Activated naive CD8-positive, alpha-beta T cell treated with anti-CD3 and anti-CD28 coated beads, Interleukin-2, amount 50 U/mL, for 16 hours (primary cell): ENCODE results near the gene FBXL13.
"Not testable (repeated sequence)": the region's sequence is repeated elsewhere in the genome, so short reads cannot be mapped to it uniquely, and the experiment has no call there.

Experiments
- DNase-seq: peaks from one replicate; pipeline ENCODE4 v3.0.0-alpha.2; 2020; ENCODE audit warnings: low read depth, low spot score

The FBXL13 gene

DNA sequence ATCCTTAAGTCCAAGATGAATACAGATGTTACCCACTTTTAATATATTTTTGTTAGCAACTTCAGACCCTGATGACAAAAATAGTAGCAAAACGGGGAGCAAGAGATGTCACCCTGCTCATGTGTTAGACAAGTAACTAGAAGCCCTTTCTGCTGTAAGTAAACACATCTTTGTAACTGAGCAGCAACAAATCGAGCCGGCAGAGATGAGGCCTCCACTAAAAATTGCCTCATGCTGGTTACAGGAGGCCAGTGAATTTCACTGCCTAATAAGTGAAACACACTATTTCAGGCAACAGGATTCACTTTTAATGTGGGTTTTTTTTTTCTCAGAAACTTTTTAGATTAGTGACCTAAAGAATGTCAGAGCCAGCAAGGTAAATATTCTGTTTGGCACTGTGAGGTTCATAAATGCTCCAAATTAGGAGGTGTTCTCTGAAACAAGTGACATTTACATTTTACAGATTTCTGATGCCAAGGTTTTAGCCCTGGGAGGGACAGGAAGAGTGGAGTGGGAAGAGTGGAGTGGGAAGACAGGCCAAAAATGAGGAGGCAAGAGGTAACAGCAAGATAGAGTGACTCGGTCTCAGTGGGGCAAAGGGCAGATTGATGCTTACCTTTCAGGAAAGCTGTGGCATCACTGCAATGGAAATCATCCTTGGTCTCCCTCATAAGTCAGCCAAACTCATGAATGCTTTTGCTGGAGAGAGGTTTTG, 215.4 kb downstream of the FBXL13 start:
- no peak for DNase-seq

DNA sequence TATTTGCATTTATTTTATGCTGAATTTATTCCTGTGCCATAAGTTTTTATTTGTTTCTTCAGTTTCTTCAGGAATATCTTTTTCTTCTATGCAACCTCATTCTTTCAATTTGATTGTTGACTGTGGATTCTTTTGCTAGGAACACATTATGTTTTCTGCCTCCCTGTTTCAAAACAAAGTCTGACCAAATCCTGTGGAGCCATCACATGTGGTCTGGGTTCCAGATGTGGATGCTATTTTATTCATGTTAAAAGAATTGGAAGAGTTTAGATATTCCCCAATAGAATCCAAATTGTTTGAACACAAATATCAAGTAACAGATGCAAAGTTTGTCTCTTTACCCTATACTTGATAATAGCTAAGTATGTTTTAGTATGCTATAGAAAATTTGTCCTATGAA, 218.6 kb downstream of the FBXL13 start:
- no peak for DNase-seq

DNA sequence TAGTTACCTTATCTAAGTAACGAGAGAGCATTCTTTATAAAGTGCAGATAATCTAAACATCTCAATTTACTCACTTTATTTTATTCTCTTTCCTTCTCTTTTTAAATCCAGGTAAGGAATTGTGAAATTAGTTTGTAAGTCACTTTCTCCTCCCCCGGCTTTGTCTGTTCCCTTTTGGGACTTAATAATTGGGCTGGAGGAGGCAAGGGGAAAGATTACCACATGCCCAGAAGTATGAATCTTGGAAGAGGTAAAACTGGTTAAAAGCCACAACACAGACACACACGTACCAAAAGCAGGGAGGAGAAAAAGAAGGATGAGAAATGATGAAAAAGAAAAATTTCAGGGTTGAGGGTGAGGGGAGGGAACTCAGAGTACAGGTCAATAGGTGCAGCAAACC, 225.1 kb downstream of the FBXL13 start:
- DNase-seq: no peak

DNA sequence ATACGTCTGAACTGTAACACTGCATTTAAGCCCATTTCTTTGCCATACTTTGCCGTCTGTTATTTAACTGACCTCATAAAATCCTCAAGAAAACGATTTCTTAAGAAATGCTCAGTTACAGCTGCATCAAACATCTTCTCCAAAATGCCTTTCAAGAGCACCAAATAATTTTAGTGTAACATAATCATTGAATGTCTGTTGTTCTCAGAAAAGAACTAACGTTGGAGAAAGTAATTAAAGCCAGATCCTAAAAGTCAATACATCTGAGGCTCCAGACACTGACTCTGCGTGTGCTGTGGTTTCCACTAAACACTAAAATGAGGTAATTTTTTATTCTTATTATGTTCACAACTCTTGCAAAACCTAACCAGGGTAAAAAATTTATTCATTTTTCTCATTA, 225.5 kb downstream of the FBXL13 start:
- DNase-seq: no peak

DNA sequence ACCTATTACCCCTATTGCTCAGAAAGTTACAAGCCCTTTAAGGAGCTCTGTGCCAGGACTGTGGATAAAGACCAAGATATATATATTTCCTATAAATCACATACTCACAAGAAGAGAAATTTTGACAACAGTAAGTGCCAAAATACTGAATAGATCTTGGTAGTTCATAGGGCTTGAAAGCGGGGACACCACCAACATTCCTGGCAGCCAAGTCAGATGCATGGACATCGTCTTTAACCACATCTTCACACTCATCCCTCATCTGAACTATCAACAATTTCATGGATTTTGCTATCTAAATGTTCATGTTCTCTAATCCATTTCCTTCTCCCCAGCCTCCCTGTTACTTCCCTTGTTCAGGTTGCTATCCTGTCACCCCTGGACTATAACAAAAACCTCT, 229.2 kb downstream of the FBXL13 start:
- no peak for DNase-seq

DNA sequence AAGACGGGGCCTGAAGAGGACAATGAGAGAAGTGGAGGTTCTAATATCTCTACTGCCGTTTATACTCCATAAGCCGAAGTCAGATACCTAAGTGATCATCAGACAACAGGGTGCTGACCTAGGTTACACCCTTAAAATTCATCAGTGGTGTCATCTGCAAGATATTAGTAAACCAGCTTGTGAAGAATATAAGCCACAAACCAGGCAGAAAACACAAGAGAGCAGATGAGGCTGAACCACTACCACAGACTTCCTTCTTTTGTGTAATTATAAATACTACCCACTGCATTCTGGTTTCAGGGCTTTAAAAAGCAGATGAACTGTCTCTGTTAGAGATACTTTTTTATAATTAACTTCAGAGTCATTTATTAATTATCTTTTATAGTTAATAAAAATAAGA, 230.7 kb downstream of the FBXL13 start:
- no peak for DNase-seq

DNA sequence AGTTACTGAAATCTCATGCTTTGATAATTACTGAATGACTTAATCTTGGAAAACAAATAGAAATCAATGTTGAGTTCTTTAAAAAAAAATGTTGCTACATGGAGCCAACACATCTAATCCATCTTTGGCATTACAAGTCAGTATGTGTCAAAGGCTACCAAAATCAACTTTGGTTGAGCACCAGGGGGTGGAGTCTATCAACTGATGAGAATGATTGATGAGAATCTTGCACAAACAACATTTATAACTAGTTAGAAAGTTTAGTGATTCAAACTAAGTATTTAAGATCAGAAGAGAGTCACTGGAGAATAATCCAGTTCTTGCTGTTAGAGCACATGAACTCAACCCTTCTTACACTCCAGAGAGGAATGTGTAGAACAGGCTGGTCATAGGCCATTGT, 232.3 kb downstream of the FBXL13 start:
- DNase-seq: no peak

DNA sequence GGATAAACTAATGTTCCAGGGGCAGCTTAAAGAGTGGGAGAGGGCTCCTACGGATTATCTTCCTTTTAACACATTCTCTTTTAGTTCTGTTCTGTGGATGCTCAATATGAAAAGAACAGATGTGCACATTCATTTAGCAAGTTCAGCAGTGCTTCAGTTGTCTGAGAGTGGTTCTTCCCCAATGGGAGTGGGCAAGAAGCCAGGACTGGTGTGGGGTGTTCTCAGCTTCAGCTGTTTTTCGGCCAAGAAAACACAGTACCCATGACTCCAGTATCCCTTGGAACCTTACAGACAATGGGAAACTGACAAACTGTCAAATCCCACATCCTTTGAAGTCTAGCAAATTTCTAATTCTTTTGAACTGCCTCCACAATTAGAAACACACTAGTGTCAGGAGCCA, 233.3 kb downstream of the FBXL13 start:
- no peak for DNase-seq

DNA sequence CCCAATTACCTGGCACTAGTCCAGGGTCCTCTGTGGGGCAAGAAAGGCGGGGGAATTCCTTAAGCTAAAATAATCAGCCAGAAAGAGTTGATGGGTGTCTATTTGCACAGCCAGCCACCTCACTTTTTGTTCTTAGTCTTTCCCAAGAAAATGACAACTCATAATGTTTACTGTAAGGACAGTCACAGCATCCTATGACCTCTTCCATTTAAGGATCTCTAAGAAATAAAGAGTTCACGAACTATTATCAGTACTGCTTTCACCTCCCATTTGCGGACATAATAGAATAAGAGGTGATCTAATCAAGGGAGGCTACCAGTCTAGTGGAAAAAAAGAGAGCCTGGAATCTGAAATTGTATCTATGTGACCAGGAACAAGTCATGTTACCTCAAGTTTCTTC, 234.2 kb downstream of the FBXL13 start:
- DNase-seq: no peak

DNA sequence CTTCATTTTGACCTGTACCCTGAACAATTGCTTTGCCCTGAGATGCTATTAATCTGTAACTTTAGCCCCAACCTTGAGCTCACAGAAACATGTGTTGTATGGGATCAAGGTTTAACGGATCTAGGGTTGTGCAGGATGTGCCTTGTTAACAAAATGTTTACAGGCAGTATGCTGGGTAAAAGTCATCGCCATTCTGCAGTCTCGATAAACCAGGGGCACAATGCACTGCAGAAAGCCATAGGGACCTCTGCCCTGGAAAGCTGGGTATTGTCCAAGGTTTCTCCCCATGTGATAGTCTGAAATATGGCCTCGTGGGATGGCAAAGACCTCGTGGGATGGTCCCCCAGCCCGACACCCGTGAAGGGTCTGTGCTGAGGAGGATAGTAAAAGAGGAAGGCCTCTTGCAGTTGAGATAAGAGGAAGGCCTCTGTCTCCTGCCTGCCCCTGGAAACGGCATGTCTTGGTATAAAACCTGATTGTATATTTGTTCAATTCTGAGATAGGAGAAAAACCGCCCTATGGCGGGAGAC, 236.0 kb downstream of the FBXL13 start:
- not testable (repeated sequence) for DNase-seq

DNA sequence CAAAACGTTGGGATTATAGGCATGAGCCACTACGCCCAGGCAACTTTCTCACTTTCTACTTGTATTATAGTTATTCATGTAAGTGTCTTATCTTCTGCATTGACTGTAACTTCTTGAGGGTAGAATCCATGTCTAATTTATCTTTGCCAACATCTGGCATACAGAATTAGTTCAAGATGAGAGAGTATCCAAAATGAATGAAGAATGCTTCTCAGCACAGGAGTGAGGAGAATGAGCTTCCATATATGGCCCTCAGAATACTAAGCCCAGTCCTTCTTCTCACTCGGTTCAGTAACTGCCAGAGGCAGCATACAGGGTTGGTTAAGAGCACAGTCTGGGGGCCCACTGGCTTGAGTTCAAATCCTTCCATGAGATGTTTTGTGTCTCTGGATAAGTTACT, 236.8 kb downstream of the FBXL13 start:
- DNase-seq: no peak

DNA sequence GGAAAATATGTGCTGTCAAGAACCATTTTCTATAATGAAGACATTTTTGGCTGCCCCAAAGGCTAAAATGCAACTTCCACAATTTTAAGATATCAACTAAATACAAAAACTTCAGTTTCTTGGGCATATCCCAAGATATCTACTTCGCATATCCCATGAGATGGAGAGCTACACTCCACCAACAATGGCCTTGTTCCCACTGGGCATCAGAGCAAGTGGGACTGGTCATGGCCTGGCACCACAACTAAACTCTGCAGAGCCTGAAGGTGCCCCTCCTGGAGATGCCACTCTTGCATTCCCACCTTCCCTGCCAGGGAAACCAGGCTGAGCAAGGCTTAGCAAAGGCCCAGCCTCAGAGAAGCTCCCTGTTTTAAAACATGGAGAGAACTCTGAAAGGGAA, 237.6 kb downstream of the FBXL13 start:
- DNase-seq: no peak

DNA sequence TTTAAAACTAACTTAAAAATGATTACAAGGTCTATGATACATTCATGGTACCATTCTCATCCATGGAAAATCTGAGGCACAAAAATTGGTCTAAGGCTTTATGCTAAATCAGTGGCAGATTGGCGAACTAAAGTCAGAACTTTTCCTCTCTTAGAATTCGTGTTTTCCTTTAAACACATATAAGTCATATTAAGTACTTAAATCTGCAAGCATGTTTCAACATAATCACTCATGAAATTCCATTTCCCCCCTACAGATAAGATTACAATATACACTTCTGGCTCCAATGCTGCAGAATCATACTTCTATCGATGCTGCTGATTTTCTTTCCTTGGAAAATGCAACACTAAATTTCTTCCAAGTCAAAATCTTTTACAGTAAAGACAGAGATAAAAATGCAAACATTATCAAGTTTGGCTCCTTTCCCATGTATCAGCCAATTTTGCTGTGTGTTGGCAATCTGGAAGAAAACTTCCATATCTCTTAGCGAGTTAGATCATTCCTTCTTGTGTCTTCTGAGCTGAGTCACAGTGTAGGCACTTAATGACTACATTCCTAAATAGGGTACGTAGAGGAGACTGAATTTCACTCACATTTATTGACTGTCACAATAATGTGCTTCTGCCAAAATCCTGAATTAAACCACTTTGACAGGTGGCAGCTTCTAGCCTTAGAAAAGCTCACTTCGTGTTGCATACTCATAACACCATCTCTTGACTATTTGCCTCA, 238.2 kb downstream of the FBXL13 start:
- DNase-seq: no peak

DNA sequence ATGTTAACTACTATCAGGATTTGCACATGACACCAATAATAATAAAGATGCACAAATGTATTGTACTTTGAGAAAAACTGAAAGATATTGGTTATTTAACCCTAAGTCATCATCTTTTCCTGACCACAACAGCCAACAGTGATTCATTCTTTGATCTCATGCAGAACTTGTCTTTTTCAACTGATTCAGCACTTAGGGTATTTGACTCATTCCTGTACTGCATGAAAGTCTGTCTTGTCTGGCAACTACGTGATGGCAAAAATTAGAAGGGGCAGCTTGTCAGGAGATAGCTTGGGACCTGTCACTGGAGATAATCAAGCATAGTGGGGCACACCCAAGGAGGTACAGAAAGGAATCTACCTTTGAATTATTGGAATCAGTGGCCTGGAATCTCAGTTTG, 239.6 kb downstream of the FBXL13 start:
- no peak for DNase-seq

DNA sequence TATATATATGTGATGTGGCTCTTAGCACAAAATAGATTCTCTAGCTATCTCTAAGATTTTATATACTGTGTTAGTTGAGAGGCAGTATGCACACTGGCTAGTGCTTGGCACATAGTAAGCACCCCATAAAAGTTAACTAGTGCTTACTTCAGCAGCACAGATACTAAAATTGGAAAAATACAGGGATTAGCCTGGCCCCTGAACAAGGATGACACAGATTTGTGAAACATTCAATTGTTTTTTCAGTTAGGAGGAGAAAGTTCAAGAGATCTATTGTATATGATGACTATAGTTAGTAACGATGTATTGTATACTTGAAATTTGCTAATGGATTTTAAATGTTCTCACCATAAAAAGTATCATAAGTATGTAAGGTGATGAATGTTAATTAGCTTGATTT, 240.1 kb downstream of the FBXL13 start:
- DNase-seq: no peak

DNA sequence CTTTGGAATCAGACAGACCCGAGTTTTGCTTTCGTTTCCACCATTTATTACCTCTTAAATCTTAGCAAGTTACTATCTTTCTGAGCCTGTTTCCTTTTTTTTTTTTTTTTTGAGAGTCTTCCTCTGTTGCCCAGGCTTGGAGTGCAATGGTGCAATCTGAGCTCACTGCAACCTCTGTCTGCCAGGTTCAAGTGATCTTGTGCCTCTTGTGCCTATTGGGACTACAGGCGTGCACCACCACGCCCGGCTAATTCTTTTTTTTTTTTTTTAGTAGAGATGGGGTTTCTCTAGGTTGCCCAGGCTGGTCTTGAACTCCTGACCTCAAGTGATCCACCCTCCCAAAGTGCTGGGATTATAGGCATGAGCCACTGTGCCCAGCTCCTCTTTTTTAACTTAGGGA, 241.3 kb downstream of the FBXL13 start:
- DNase-seq: no peak

DNA sequence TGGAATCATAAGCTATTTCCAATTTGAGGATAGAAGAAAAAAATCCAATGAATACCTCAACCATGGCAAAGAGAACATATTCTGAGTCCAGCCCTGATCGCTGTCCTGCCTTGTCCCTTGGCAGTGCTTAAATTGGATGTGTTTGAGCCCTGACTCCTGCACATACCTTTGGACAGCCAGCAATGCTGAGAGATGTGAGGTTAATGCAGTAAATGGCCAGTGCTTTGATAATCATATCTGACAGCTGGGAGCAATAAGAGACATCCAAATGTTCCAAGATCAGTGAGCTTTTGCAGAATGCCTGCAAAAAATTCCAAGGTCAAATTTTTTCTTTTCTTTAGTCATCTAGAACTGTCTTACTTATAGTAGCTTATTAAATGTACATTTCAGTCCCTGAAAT, 241.9 kb downstream of the FBXL13 start:
- no peak for DNase-seq

DNA sequence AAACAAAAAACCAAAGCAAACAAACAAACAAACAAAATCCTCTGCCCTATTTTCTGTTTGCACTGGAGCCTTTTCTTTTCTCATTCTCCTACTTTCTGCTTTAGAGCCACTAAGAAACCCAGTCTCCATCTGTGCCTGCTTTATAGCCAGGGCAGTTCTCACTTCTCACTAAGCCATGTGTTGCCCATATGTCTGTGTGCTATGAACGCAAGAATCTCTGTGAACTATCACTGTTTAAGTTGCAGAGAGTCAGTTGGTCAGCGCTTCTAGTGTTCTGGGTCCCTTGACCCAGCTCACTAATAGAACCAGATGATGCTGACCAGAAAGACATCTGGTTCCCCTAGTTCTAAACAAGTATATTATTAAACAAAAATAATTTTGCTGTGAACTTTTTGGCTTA, 244.4 kb downstream of the FBXL13 start:
- DNase-seq: no peak

DNA sequence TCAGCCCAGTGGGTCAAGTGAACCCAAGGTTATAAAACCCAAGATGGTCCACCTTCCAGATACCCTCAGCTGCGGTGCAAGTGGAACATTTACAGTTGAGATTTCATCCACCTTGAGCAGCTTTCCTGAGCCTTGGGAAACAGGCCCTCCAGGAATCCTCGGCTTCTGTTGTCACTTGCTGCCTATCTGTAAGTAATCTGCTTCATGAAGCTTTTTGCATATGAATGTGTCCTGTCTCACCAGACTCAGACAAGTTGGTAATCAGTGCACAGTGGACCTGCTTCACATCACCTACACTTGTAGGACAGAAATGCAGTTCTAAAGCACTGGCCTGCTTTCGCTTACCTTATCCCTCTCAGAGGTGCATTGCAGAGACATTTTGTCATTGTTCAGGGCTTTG, 245.5 kb downstream of the FBXL13 start:
- DNase-seq: no peak

DNA sequence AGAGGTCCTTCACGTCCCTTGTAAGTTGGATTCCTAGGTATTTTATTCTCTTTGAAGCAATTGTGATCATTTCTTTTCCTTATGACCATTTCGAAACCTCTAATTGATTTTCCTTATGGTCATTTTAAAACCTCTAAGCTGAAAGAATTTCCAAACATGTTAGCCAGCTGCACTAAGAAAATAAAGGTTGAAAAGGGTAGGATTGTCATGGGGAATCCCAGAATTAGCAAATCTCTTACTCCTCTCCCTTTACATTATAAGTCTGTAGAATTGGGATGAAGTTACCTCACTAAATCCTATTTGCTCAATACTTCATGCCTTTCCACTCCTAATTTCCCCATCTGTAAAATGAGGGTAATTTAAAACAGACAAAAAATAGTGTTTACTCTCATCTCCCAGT, 246.3 kb downstream of the FBXL13 start:
- no peak for DNase-seq

DNA sequence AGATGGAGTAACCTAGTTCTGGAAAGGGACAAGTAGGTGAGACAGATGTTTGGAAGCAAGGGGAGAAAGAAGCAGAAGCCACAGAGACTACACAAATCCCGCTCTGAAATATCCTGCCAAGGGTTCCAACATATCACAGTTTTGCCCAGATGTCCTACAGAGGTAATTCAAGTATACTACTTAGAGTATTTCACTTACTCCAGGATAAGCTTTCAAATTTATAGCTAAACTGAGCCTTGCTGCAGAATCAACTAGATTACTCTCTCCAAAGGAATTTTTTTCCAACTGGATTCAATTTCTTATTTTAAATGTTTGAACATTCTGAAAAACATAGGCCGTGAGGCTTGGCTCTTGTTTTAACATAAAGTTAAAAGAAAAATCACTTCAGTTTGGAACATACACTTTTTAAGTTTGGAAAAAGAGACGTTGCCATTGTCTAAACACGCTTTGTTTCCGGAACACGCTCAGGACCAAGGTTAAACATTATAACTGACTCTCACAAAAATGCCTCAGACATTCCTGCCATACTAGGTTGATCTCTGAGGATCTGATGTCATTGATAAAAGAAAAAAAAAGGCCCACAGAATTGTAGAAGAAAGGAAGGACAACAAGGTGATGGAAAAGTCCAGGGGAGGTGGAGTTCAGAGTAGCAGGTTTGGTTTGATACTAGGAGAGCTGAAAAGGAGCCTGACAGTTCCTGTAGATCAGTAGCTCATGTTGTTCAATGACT, 251.0 kb downstream of the FBXL13 start:
- no peak for DNase-seq

DNA sequence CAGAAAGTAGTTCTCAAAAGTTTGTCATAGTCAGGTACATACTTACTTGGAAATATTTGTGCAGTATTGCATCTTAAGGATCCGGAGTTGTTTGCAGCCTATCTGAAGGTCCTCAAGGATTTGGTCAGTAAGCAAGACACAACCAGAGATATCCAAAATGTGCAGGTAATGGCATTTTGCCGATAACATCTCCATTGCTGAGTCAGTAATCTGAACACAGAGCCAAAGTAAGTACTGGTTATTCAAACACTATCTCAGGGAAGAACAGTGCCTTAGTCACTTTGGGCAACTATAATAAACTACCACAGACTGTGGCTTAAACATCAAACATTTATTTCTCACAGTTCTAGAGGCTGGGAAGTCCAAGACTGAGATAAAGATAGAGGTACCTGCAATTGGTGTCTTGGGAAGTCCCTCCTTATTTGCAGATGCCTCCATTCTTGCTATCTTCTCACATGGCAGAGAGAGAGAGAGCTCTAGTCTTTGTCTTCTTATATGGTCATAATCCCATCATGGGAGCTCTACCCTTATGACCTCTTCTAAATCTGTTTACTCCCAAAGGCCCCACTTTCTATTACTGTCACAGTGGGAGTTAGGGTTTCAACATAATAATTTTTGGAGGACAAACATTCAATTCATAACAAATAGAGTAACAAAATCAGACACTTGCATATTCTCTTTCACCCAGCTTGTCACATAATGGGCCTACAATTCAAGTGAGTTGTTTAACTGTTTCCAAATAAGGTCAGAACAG, 252.4 kb downstream of the FBXL13 start:
- no peak for DNase-seq
